ENCODE data around the gene GRM7. TPM values are rescaled to one million over a fixed set of nuclear protein-coding genes. Genes with fewer than 3 reads are reported as not detected.

GRM7 gene
- total RNA-seq, 1 experiment from 2014 or later = 0.28 TPM

DNA sequence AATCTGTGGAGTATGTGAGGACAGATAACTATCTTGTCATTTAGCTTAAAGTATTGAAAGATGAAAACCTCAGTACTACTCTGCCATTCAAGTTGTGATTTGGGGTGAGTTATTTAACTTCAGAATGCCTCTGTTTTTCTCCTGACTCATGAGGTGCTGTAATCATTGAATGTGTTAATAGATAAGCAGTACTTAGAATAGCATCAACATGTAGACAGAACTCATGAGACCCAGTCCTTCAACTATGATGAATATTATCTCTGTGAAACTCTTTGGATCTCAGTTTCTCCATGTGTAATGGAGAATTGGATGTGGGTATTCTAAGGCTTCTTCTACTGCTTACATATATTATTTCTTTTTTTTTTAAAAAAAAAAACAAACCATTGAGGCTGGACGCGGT is 431.4 kb downstream of the GRM7 start:
- Histone ChIP-seq H3K23me2 (ENCODE audit: insufficient read length, low read depth, low read length, poor library complexity, severe bottlenecking) (no peaks in the 10 kb centered on the region), H3K4me1 (ENCODE audit: insufficient read depth, low read length) (no peaks in the 10 kb centered on the region), H2BK120ac (ENCODE audit: low read depth, low read length, poor library complexity, severe bottlenecking) (no peak overlapping the region), H3K4me2 (ENCODE audit: insufficient read depth, insufficient read length, low read length) (no peak overlapping the region), H4K91ac (ENCODE audit: insufficient read length, low read depth, low read length) (no peak overlapping the region), H3K23ac (ENCODE audit: insufficient read length, low read depth, low read length) (no peak overlapping the region), H2BK20ac (ENCODE audit: low read depth, low read length, poor library complexity, severe bottlenecking) (no peak overlapping the region), H3K14ac (ENCODE audit: insufficient read depth, low read length) (no peak overlapping the region), H3K79me1 (ENCODE audit: insufficient read depth, low read depth, low read length, poor library complexity, severe bottlenecking) (no peaks in the 10 kb centered on the region), H3K27ac (ENCODE audit: insufficient read length, low read depth, low read length) (no peak overlapping the region), H3K18ac (ENCODE audit: insufficient read length, low read depth, low read length) (no peak overlapping the region), H2BK12ac (ENCODE audit: insufficient read length, low read depth, low read length) (no peak overlapping the region), H3K9ac (ENCODE audit: extremely low read depth, insufficient read length, low read length) (no peak overlapping the region), H3K79me2 (ENCODE audit: insufficient read depth, low read length) (no peaks in the 10 kb centered on the region), H4K5ac (ENCODE audit: insufficient read length, low read depth, low read length) (no peak overlapping the region), H3K56ac (ENCODE audit: insufficient read length, low read depth, low read length) (no peak overlapping the region), H2BK5ac (ENCODE audit: insufficient read length, low read length) (no peak overlapping the region), H2AK5ac (ENCODE audit: insufficient read length, low read length) (no peak overlapping the region), H2BK15ac (ENCODE audit: low read depth, low read length) (no peak overlapping the region), H3K4ac (ENCODE audit: low read depth, low read length) (no peak overlapping the region), H3T11ph (ENCODE audit: low read length) (no peak overlapping the region), H4K20me1 (ENCODE audit: control insufficient read depth, insufficient read depth, insufficient read length) (no peaks in the 10 kb centered on the region), H3K9me3 (ENCODE audit: control insufficient read depth, low read depth, low read length) (no peaks in the 10 kb centered on the region), H2AFZ (ENCODE audit: low read length) (no peak overlapping the region), H4K8ac (replicated peaks; ENCODE audit: insufficient read length, low read depth, low read length) (no peak overlapping the region), H3K27me3 (ENCODE audit: insufficient read depth, low read length) (no peaks in the 10 kb centered on the region)
- Mint-ChIP-seq H3K9me3 (no peaks in the 10 kb centered on the region), H3K36me3 (ENCODE audit: insufficient read depth in 1 of 3, low read depth in 3 of 3) (no peaks in the 10 kb centered on the region), H3K4me3 (no peak overlapping the region), H3K27ac (no peak overlapping the region), H3K4me1 (no peaks in the 10 kb centered on the region), H3K27me3 (ENCODE audit: low read depth) (no peaks in the 10 kb centered on the region)
- TF ChIP-seq CTCF (conservative IDR thresholded peaks at IDR 0.05) = no peak
- DNase-seq = no peak
- no CpG with 5 or more reads among the region's 2 CpGs for WGBS (ENCODE audit: extremely low coverage, insufficient read length, low lambda C conversion rate)
